ENCODE data around the gene RO60. TPM values are rescaled to one million over a fixed set of nuclear protein-coding genes. Genes with fewer than 3 reads are reported as not detected.

RO60 gene
- polyA plus RNA-seq, 3 donors = 32.6 to 49.2 (median 46.0) TPM

GRCh38 chr1:193104502-193104906 lies 45.1 kb downstream of the RO60 start:
- DNase-seq = peak; percentile 42

GRCh38 chr1:193104907-193105820 lies 45.8 kb downstream of the RO60 start, which contains the start of gene GLRX2:
Gene GLRX2 (minus strand): TSS chr1:193105414. CDS start chr1:193105382, 32 bp downstream.
- peak; percentile 79 for DNase-seq

- DNase-seq = no peak
These were observed 46.4 kb downstream of the RO60 start for GRCh38 chr1:193105821-193106177.

GRCh38 chr1:193108471-193108870 lies 49.1 kb downstream of the RO60 start:
- DNase-seq = no peak

Other genes with a start within 250 kb of the RO60 start
- gene UCHL5, start 252 bp upstream of the RO60 start, polyA plus RNA-seq (ENCODE audit: insufficient read length in 3 of 3) = 10 to 100 TPM; 36.8 to 45.4 (median 41.4) TPM
- gene GLRX2, start 45.8 kb downstream of the RO60 start, polyA plus RNA-seq (ENCODE audit: insufficient read length in 3 of 3) = 10 to 100 TPM; 11.3 to 12.8 (median 12.3) TPM
- 10 to 100 TPM; 39.6 to 45.0 (median 42.4) TPM for gene CDC73, start 62.4 kb downstream of the RO60 start, polyA plus RNA-seq (ENCODE audit: insufficient read length in 3 of 3)
- 10 to 100 TPM; 11.9 to 15.5 (median 12.8) TPM for gene B3GALT2, start 127.0 kb downstream of the RO60 start, polyA plus RNA-seq (ENCODE audit: insufficient read length in 3 of 3)